Stimulated activated CD8-positive, alpha-beta memory T cell treated with anti-CD3 and anti-CD28 coated beads, Interleukin-4, amount 100 ng/mL, for 24 hours (primary cell): ENCODE data around the gene CCL4.
"Not testable (repeated sequence)": the region's sequence is repeated elsewhere in the genome, so short reads cannot be mapped to it uniquely, and the experiment has no call there.

Source experiments
- DNase-seq: peaks from one replicate; pipeline ENCODE4 v3.0.0-alpha.2; 2020; ENCODE audit warnings: low read depth

Gene CCL4

DNA sequence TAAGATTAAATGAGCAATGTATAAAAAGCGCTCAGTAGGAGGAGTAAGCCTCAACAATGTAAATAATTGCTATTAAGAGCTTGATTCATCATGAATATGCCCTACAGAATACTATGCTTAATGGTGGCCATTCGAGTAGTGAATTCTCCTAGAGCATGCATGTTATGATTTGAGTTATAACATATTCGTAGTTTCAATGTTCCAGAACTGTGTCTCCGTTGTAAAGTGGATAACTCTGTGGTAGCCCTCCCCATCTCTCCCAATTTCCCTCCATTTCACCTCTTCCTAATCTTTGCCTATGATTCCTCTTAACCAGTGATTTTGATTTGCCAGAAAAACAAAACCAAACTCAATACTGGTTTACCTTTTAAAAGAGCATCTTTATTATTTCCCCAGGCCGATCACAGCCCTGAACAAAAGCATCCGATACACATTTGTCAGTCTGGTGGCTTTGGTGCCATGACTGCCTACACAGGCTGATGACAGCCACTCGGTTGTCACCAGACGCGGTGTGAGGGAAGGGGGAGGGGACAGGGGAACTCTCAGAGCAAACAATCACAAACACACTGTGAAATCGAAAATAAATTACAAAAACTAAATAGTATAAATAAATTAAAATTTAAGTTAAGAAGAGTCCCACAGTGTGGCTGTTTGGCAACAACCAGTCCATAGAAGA is 15.6 kb upstream of the CCL4 start:
- not testable (repeated sequence) for DNase-seq

DNA sequence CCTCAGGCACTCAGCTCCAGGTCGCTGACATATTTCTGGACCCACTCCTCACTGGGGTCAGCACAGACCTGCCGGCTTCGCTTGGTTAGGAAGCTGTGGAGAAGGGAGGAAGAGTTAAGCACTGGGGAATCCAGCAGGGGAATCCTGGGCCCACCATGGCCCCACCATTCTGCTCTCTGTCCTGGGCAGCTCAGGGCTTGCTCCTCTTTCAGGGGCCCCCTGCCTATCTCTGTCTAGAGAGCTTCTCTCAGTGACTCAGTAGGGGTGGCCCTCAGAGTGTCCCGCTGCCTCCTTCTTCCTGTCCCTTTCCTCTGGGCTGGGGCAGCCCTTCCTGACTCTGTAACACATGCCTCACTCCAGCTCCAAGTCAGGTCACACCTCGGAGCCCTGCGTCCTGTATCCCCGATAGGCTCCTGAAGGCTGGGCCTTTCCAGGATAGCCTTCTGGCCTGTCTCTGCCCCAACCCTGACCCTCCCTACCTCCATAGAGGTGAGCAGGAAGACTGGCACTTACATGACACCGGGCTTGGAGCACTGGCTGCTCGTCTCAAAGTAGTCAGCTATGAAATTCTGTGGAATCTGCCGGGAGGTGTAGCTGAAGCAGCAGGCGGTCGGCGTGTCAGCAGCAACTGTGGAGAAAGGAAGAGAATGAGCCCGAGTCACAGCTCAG is 14.8 kb upstream of the CCL4 start:
- no peak for DNase-seq

DNA sequence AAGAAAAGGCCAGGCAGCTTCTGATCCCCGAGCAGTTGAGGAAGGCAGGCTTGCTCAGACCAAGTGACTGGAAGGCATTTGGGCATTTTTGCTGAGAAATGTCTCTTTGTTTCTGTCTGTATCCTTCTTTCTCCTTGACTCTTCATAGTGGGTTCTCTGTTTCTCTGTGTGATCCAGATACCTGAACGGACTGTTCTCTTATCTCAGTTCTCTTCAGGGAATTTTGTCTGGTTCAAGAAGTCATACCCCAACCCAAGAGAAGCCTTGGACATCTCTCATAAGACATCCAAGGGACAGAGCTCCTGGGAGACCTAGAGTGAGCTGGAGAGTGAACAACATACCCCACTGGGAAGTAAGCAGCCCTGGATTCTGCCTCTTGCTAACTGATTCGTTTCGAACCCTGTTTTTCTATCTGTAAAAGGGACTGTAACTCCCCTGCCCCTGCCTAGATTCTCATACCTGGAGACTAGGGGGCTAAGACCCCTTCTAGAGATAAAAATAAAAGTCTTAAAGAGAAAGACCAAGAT is 14.2 kb upstream of the CCL4 start:
- no peak for DNase-seq

DNA sequence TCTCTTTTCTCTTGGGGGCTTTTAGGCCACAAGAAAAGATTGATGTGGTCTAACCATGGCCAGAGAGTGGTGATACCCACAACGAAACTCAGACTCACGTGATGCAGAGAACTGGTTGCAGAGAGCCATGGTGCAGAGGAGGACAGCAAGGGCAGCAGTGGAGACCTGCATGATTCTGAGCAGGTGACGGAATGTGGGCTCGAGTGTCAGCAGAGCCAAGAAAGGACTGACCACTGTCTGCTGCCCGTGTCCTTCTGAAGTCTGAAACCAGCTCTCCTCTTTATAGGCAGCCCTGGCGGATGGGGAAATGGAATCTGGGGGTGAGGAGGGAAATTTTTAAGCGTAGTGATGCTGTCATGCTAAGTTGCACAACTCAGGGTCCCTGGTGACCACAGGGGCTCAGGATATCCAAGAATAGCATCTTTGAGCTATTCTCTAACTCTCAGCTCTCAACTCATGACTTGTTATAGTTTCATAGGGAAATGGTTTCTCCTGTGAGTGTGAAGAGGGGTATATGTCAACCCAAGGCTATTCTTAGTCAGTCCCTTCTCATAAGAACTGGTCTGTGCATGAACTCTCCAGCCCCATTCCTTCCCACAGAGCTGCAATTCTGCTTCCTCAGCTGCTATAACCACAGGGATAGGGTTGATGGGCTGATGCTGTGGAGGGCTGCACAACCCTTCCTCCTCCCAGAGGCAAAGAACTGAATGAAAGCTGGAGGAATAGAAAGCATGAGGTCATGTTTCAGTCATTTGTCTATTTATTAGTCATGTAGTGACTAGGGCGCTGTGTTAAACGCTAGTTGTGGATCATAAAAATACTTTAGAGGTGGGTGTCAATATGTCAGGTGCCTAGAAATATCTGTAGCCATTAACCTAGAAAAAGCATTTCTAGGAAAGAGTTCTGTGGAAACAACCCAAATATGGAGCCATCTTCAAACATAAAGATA is 13.5 kb upstream of the CCL4 start, which contains the start of gene CCL3:
Gene CCL3 (minus strand): TSS at position 256 of the 949 bp plus-strand sequence. CDS start 85 bp downstream, at position 171.
- peak; percentile 37 for DNase-seq

DNA sequence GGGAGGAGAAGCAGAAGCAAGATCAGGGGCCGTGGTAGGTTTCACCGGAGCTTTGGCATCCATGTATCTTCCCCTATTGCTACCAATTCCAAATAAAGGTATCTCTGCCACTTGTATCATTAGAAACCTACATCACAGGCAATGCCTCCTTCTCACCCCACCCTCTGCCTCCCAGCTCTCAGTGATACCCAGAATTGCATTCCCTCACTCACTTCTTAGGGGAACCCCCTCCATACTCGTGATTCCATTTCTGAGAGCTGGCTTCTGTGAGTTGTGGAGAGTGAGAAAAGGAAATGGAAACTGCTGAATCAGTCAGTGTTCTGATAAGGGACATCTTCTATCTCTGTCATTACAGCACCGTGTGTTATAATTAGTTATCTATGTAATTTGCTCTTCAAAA is 11.4 kb upstream of the CCL4 start:
- no peak for DNase-seq

DNA sequence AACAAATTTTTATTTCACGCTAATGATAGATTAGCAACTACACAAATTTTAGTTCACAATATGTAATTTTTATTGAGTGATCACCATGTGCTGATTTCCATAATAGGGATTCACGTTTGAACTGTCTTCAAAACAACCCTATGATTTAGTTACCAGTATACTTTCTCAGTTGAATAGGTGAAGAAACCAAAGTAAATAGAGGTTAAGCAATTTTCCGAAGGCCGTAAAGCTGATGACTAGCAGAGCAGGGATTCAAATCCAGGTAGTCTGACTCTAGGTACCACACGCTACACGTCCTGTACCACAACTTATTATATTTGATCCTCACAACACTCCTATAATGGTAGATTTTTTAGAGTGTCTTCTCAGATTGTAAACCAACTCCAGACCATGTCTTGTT is 10.9 kb upstream of the CCL4 start:
- not testable (repeated sequence) for DNase-seq

DNA sequence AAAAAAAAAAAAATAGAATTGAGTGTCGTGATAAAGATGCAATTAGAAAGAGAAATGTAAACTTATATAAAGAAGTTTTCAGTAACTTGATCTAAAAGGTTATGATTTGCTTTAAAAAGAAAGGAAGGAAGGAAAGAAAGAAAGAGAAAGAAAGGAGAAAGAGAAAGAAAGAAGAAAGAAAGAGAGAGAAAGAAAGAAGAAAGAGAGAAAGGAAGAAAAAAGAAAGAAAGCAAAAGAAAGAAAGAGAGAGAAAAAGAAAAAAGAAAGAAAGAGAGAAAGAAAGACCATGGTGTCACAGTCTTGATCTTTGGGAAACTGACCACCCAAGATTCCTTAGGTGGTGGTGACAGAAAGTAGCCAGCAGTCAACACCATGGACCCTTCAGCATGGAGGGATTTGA is 9.4 kb upstream of the CCL4 start:
- DNase-seq, result no peak

DNA sequence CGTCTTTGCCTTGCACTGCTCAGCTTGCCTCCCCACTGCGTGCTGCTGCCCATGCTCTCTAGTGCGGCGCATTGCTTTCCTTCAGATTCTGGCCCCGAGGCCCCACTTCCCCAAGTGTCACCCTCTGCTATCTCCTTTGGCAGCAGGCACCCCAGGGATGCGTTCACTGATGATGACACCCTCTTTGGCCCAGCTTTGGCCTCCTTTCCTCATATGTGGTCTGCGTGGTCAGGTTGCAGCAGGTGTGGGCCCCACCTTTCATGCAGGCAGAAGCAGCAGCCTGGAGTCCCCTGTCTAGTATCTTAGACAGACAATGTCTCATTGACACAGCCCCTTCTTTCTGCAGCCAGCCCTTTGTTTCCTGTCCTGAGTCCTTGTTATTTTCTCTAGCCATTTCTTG is 8.9 kb upstream of the CCL4 start:
- DNase-seq, result no peak

DNA sequence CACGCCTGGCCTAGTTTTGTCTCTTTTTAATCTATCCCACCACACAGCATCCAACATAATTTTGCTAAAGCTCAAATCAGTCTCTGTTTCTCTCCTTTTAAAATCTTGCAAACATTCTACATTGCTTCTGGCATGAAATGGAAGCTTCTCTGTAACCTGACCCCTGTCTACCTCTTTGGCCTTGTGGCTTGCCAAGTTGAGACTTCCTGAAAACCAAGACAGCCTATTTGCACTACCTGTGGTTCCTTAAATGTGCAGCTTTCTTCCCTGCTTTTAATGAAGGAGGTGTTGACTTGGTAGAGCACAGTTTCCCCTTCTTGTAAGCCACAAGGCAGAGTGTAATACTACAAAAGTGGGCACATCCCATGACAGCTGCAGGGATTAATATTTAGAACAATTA is 7.6 kb upstream of the CCL4 start:
- no peak for DNase-seq

DNA sequence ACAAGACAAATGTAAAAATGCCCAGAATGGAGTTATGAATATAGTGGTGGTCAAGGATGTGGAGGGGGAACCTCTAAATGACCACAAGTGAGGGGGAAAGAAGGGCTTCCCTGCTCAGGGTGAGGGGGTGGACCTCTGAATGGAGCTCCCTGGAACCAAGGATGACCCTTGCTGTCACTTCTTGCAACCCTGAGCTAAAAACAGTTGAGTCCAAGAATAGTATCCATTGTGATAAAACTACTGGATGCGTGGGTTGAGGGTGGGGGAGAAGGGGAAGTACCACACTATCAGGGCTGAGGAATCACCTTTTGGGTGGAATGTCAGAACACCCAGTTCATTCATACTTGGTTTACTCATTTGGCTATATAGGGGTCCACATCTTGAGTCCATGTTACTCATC is 4.6 kb upstream of the CCL4 start:
- not testable (repeated sequence) for DNase-seq

DNA sequence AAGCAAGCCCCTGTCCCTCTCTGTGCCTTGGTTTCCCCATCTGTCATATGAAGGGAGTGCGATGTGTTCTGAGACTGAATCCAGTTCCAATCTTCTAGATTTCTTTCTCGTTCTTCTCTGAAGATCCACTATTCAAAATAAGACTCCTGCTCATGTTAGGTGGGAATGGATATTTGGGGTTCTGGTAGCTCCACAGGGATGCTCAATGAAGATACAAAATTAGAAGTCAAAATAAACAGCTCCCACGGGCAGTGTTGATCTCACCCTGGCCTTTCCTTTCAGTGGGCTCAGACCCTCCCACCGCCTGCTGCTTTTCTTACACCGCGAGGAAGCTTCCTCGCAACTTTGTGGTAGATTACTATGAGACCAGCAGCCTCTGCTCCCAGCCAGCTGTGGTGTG is 619 bp downstream of the CCL4 start:
- DNase-seq, result not testable (repeated sequence)

DNA sequence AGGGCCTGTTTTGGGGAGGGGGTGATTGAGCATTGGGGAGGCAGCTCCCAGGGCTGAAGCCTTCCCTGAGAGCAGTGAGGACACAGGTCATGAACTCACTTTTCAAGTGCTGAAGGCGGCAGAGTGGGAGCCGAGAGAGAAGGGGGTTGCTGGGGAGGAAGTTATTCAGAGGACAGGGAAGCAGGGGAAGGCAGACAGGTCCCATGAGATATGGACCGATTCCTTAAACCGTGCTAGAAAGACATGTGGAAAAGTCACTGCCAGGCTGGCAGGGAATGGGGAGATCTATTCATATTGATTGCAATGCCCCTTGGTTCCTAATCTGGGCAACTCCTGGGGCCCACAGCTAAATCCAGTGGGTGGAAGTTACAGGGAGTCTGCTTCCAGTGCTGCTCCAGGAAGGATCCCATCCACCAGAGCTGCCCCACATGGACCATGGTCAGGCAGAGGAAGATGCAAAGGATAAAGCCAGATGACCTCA is 1.1 kb downstream of the CCL4 start:
- no peak for DNase-seq

DNA sequence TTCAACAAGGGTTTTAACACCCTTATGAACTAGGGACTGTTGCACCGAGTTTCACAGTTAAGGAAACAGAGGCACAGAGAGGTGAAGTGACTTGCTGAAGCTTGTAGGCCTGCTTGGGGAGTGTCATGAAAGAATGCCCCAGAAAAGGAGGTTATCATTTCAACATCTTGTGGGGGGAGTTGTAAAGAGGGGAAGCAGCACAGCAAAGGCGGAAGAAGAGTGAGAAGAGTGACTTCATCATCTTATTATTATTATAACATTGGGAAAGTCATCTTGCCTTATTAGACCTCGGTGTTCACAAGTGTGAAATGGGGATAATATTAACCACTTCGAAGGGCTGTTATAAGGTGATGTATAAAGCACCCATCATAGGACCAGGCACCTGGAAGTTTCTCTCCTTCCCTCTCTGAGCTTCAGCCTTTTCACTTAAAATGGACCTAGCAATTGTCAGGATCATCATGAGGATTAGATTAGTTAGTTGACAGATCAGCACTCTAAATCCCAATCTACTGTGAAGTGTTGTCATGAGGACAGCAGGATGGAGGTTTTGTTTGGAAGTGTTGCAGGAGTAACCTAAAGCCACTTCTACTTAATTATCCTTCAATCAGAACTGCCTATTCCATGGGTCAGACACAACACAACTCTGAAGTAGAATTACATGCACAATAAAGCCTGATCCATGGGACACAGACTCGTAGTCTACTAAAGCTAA is 2.3 kb downstream of the CCL4 start:
- no peak for DNase-seq

DNA sequence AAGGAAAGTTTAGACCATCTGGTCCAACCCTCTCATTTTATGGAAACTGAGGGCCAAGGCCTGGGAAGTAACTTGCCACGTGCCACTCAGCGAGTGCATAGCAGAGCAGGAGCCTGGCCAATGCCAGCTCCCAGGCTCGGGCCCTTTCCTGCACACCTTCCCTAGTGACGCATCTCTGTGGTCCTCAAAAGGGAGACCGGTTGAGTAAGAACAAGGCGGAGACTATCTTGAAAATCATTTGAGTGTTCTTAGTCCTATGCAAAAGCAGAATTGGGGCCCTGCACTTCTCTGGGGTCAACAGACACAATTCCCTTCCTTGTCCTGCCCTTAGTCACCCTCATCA is 2.8 kb downstream of the CCL4 start:
- no peak for DNase-seq

DNA sequence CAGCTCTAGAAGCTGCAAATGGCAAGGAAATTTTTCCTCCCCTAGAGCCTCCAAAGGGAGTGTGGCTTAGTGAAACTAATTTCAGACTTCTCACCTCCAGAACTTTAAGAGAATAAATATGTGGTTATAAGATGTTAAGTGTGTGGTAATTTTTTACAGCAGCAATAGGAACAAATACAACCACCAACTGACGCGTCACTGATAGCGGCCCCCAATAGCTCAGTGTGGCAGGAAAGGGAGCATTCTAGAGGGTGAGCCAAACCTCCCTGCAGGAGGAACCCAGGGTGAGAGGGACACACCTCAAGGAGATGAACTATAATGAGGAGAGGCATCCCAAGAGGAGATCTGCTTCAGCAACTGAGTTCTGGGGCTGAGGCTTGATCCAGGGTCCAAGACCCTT is 4.0 kb downstream of the CCL4 start:
- no peak for DNase-seq

DNA sequence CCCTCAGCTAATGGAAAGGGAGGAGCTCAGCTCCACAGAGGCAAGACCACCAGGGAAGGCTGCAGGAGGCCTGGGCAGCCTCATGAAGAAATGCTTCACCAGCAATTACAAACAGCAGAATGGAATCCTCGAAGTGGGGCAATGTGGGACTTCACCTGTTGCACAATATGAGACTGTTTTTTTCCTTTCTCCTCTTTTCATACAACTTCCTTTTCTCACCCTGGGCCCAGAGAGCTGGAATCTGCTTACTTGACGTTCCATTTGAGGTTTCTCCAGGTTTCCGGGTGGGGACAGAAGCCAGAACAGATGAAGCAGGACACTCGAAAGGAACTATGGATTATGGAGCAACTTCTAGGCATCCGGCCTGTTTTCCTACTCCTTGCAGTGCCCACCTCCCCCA is 4.6 kb downstream of the CCL4 start:
- DNase-seq, result not testable (repeated sequence)

DNA sequence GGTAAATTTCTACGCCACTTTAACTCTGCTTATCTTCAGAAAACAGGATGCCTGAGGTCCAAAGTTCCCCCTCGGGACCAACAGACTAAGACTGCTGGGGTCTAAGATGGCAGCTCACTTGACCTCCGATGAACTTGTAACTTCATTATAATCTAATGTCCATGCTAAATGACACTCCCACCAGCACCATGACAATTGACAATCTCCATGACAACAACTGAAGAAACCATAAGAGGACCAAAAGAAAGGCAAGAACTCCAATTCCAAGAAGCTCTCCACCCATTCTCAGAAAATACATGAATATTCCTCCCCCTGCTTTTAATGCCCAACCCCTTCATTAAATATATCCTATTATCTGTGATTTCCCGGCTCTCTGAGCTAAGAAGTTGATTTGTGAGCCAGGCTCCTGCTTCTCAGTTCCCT is 7.5 kb downstream of the CCL4 start:
- no peak for DNase-seq

DNA sequence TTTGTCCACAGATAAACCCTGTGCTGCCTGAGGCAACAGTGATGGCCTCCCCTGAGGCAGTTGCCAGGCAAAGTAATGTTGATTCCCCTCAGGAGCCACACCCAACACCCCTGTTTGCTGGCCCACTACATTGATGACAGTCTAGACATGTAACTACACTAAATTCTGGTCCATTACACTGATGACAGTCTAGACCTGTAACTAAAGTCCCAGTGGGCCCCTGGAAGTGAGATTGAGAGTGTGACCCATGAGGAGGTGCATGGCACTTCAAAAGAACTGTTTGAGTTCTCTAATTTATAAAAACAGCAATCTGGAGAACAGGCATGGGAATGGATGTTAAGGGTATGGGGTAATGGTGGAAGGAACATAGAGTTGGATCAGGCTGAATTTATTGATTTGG is 8.9 kb downstream of the CCL4 start:
- no peak for DNase-seq

DNA sequence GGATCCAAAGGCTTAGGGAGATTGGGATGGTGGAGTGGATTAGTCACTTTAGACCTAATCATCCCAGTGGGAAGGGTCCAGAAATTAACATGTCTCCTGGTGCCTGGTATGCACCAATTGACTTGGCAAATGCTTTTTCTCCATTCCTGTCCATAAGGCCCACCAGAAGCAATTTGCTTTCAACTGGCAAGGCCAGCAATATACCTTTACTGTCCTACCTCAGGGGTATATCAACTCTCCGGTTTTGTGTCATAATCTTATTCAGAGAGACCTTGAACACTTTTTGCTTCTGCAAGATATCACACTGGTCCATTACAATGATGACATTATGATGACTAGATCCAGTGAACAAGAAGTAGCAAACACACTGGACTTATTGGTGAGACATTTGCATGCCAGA is 9.5 kb downstream of the CCL4 start:
- not testable (repeated sequence) for DNase-seq

DNA sequence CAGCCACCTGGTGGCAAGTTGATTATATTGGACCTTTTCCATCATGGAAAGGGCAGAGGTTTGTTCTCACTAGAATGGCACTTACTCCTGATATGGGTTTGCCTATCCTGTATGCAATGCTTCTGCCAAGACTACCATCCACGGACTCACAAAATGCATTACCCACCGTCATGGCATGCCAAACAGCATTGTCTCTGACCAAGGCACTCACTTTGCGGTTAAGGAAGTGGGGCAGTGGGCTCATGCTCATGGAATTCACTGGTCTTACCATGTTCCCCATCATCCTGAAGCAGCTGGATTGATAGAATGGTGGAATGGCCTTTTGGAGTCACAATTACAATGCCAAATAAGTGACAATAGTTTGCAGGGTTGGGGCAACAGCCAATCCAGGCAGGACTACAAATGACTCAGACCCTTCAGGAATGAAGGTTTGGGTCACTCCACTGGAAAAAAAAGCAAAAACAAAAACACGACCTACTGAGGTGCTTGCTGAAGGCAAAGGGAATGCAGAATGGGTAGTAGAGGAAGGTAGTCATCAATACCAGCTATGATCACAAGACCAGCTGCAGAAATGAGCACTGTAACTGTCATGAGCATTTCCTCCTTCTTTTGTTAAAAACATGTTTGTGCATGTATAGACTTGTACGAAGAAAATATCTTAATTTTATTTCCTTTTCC is 11.5 kb downstream of the CCL4 start:
- not testable (repeated sequence) for DNase-seq

DNA sequence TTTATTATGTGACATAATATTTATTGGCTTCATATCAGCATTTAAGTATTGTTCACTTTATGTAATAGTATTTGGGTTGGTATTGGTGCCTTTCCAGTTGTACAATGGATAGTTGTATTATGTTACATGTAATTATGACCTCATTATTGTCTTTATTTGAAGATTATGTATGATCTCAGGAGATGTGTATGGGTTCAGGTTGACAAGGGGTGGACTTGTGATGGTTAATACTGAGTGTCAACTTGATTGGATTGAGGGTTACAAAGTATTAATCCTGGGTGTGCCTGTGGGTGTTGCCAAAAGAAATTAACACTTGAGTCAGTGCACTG is 12.0 kb downstream of the CCL4 start:
- DNase-seq, result not testable (repeated sequence)
